DND-41 (cell line): ENCODE results near the gene ACER2.

Experiments used
- ATAC-seq: fragments of 200-7000 bp; cut with Tn5 transposase; 3 replicates; pipeline ENCODE4 v1.9.1; 2021; ENCODE audit warnings: low read depth; ENCODE audit not compliant: insufficient read depth
- DNase-seq: peaks from one replicate; pipeline ENCODE4 v3.0.0-alpha.2; 2020
- H2AFZ ChIP-seq: 2 replicates; pipeline ENCODE4 v1.6.0; 2012; ENCODE audit warnings: low read depth, low read length
- H3K27ac ChIP-seq: 2 replicates; pipeline ENCODE4 v1.5.1; 2012; ENCODE audit warnings: low read length, inconsistent platforms
- H3K27me3 ChIP-seq: fragments of 200-600 bp; sonication (generic); 2 replicates; pipeline ENCODE4 v1.6.0; 2012; ENCODE audit warnings: low read length, mild to moderate bottlenecking, inconsistent platforms; ENCODE audit not compliant: insufficient read depth, poor library complexity
- H3K36me3 ChIP-seq: 2 replicates; pipeline ENCODE4 v1.5.1; 2012; ENCODE audit warnings: low read length, inconsistent platforms; ENCODE audit not compliant: insufficient read depth
- H3K4me1 ChIP-seq: 2 replicates; pipeline ENCODE4 v1.5.1; 2012; ENCODE audit warnings: mild to moderate bottlenecking, low read length; ENCODE audit not compliant: insufficient read depth
- H3K4me2 ChIP-seq: 2 replicates; pipeline ENCODE4 v1.6.0; 2012; ENCODE audit warnings: mild to moderate bottlenecking, moderate library complexity, low read length, inconsistent platforms; ENCODE audit not compliant: insufficient read depth
- H3K4me3 ChIP-seq, 2 experiments: fragments of 200-600 bp in 1 of 2; shearing (Covaris generic) in 1 of 2; 2 replicates each; pipeline ENCODE4 v1.5.1; 2012 to 2016; ENCODE audit warnings: inconsistent platforms in 2 of 2, low read length in 2 of 2, mild to moderate bottlenecking in 2 of 2, low read depth in 1 of 2, moderate library complexity in 1 of 2
- H3K79me2 ChIP-seq: 2 replicates; pipeline ENCODE4 v1.6.0; 2012; ENCODE audit warnings: low read length, inconsistent platforms; ENCODE audit not compliant: insufficient read depth
- H3K9ac ChIP-seq: 2 replicates; pipeline ENCODE4 v1.6.0; 2012; ENCODE audit warnings: low read depth, mild to moderate bottlenecking, inconsistent platforms, low read length, moderate library complexity
- H3K9me3 ChIP-seq: 2 replicates; pipeline ENCODE4 v1.5.1; 2012; ENCODE audit warnings: low read length, moderate library complexity, mild to moderate bottlenecking, inconsistent platforms; ENCODE audit not compliant: insufficient read depth, severe bottlenecking
- H4K20me1 ChIP-seq: 2 replicates; pipeline ENCODE4 v1.6.0; 2012; ENCODE audit warnings: low read length; ENCODE audit not compliant: insufficient read depth
- CTCF ChIP-seq: IDR thresholded peaks from 2 replicates; pipeline ENCODE4 v1.5.1; 2012; ENCODE audit warnings: borderline replicate concordance, low read length, moderate library complexity, mild to moderate bottlenecking; ENCODE audit not compliant: poor library complexity, severe bottlenecking; ENCODE audit errors: extremely low read depth
- EZH2 ChIP-seq: IDR thresholded peaks from 3 replicates; pipeline ENCODE4 v1.6.1; 2012; ENCODE audit warnings: borderline replicate concordance, low read depth, mild to moderate bottlenecking, moderate library complexity, low read length, inconsistent platforms; ENCODE audit not compliant: severe bottlenecking

The ACER2 gene

GRCh38 chr9:19440823-19441580 is 32.2 kb downstream of the ACER2 start:
- no peaks in the 10 kb centered on the region; the same call in 1 of the 2 replicates for H3K36me3 ChIP-seq
- TF ChIP-seq CTCF (no peak), EZH2 (no peak)
- DNase-seq = no peak
- H3K4me1 ChIP-seq = no peaks in the 10 kb centered on the region
- no peak overlapping the region for H2AFZ ChIP-seq
- H3K9me3 ChIP-seq = no peaks in the 10 kb centered on the region
- H3K4me2 ChIP-seq = no peak overlapping the region
- H3K9ac ChIP-seq = no peak overlapping the region
- no peaks in the 10 kb centered on the region for H4K20me1 ChIP-seq
- no peak overlapping the region for H3K27ac ChIP-seq
- no peak for ATAC-seq
- no peaks in the 10 kb centered on the region for H3K79me2 ChIP-seq
- no peak overlapping the region for H3K4me3 ChIP-seq
- H3K27me3 ChIP-seq = no peaks in the 10 kb centered on the region

- no peaks in the 10 kb centered on the region for H3K9me3 ChIP-seq
- H4K20me1 ChIP-seq = no peaks in the 10 kb centered on the region
- no peak overlapping the region for H3K4me3 ChIP-seq
- no peaks in the 10 kb centered on the region for H3K4me1 ChIP-seq
- no peak overlapping the region for H3K9ac ChIP-seq
- no peak overlapping the region for H3K27ac ChIP-seq
- DNase-seq (no peak), ATAC-seq (0 out of 3 replicates have a peak, but pooled peaks have one; percentile 22)
- no peaks in the 10 kb centered on the region for H3K79me2 ChIP-seq
- H3K36me3 ChIP-seq = no peaks in the 10 kb centered on the region; the same call in 1 of the 2 replicates
- no peaks in the 10 kb centered on the region for H3K27me3 ChIP-seq
- no peak overlapping the region for H2AFZ ChIP-seq
- TF ChIP-seq EZH2 (no peak), CTCF (no peak)
- no peak overlapping the region for H3K4me2 ChIP-seq
Measured at GRCh38 chr9:19441730-19442129, 32.9 kb downstream of the ACER2 start.

GRCh38 chr9:19442240-19442639 is 33.4 kb downstream of the ACER2 start:
- H3K9me3 ChIP-seq = no peaks in the 10 kb centered on the region
- H4K20me1 ChIP-seq = no peaks in the 10 kb centered on the region
- no peak overlapping the region for H3K4me3 ChIP-seq
- H3K27ac ChIP-seq = no peak overlapping the region
- DNase-seq (no peak), ATAC-seq (no peak)
- no peaks in the 10 kb centered on the region for H3K4me1 ChIP-seq
- no peak overlapping the region for H3K9ac ChIP-seq
- no peaks in the 10 kb centered on the region; the same call in 1 of the 2 replicates for H3K36me3 ChIP-seq
- H2AFZ ChIP-seq = no peak overlapping the region
- H3K4me2 ChIP-seq = no peak overlapping the region
- no peak for TF ChIP-seq CTCF
- no peak for TF ChIP-seq EZH2
- no peaks in the 10 kb centered on the region for H3K79me2 ChIP-seq
- no peaks in the 10 kb centered on the region for H3K27me3 ChIP-seq
